HepG2 (cell line): ENCODE results near the gene RNPS1. TPM values are rescaled to one million over a fixed set of nuclear protein-coding genes. Genes with fewer than 3 reads are reported as not detected.

Experiments used
- CERS6 ChIP-seq: sonication (generic); formaldehyde crosslinking; IDR thresholded peaks from 2 replicates; pipeline ENCODE4 v1.5.0; 2020; ENCODE audit warnings: missing genetic modification reagents
- CREBL2 ChIP-seq: sonication (generic); formaldehyde crosslinking; IDR thresholded peaks from 2 replicates; pipeline ENCODE4 v1.8.1; 2023; ENCODE audit warnings: missing genetic modification reagents, mild to moderate bottlenecking, borderline replicate concordance
- ESRRA ChIP-seq: sonication (generic); formaldehyde crosslinking; IDR thresholded peaks from 2 replicates; pipeline ENCODE4 v1.5.1; 2020; ENCODE audit warnings: mild to moderate bottlenecking, low read depth, missing genetic modification reagents
- FOXJ3 ChIP-seq: sonication (generic); formaldehyde crosslinking; IDR thresholded peaks from 2 replicates; pipeline ENCODE4 v1.4.0; 2020; ENCODE audit warnings: missing genetic modification reagents, mild to moderate bottlenecking, borderline replicate concordance
- GTF3A ChIP-seq: sonication (generic); formaldehyde crosslinking; conservative IDR thresholded peaks from 2 replicates; pipeline ENCODE4 v1.4.0; 2020; ENCODE audit warnings: mild to moderate bottlenecking, missing genetic modification reagents
- HES4 ChIP-seq: sonication (generic); formaldehyde crosslinking; IDR thresholded peaks from 2 replicates; pipeline ENCODE4 v1.9.0; 2021; ENCODE audit warnings: mild to moderate bottlenecking, missing genetic modification reagents, borderline replicate concordance
- JUNB ChIP-seq: sonication (generic); formaldehyde crosslinking; IDR thresholded peaks from 2 replicates; pipeline ENCODE4 v1.8.0; 2022; ENCODE audit warnings: missing genetic modification reagents, mild to moderate bottlenecking, borderline replicate concordance
- MED13 ChIP-seq: sonication (generic); formaldehyde crosslinking; IDR thresholded peaks from 2 replicates; pipeline ENCODE4 v1.5.0; 2020; ENCODE audit warnings: missing genetic modification reagents
- NR0B2 ChIP-seq: sonication (generic); formaldehyde crosslinking; IDR thresholded peaks from 2 replicates; pipeline ENCODE4 v1.4.0; 2020; ENCODE audit warnings: mild to moderate bottlenecking, missing genetic modification reagents
- NR2F6 ChIP-seq, 2 experiments: IDR thresholded peaks; 2 replicates each; pipeline ENCODE4 v1.6.1; 2016; ENCODE audit warnings: antibody characterized with exemption in 1 of 2, mild to moderate bottlenecking in 1 of 2
- NRL ChIP-seq: sonication (generic); formaldehyde crosslinking; IDR thresholded peaks from 2 replicates; pipeline ENCODE4 v1.5.0; 2020; ENCODE audit warnings: missing genetic modification reagents, mild to moderate bottlenecking, moderate library complexity, borderline replicate concordance
- PHF8 ChIP-seq: sonication (generic); formaldehyde crosslinking; IDR thresholded peaks from 2 replicates; pipeline ENCODE4 v1.5.0; 2020; ENCODE audit warnings: missing genetic modification reagents
- SSRP1 ChIP-seq: IDR thresholded peaks from 2 replicates; pipeline ENCODE4 v1.6.1; 2016; ENCODE audit warnings: control low read depth
- TERF1 ChIP-seq: sonication (generic); formaldehyde crosslinking; IDR thresholded peaks from 2 replicates; pipeline ENCODE4 v1.8.0; 2022; ENCODE audit warnings: mild to moderate bottlenecking, missing genetic modification reagents, moderate library complexity
- ZFP82 ChIP-seq: sonication (generic); formaldehyde crosslinking; IDR thresholded peaks from 2 replicates; pipeline ENCODE4 v1.5.1; 2020; ENCODE audit warnings: mild to moderate bottlenecking, missing genetic modification reagents, borderline replicate concordance
- ZNF274 ChIP-seq: sonication (generic); formaldehyde crosslinking; IDR thresholded peaks from 2 replicates; pipeline ENCODE4 v1.5.1; 2020; ENCODE audit warnings: mild to moderate bottlenecking, missing genetic modification reagents
- ZNF329 ChIP-seq: sonication (generic); formaldehyde crosslinking; IDR thresholded peaks from 2 replicates; pipeline ENCODE4 v1.9.0; 2021; ENCODE audit warnings: low read depth, mild to moderate bottlenecking, missing genetic modification reagents
- ZNF451 ChIP-seq: sonication (generic); formaldehyde crosslinking; IDR thresholded peaks from 2 replicates; pipeline ENCODE4 v1.5.0; 2020; ENCODE audit warnings: mild to moderate bottlenecking, missing genetic modification reagents
- ZNF891 ChIP-seq: sonication (generic); formaldehyde crosslinking; IDR thresholded peaks from 2 replicates; pipeline ENCODE4 v1.5.0; 2020; ENCODE audit warnings: mild to moderate bottlenecking, missing genetic modification reagents
- polyA plus RNA-seq, 8 experiments: library from polyadenylated mRNA; depleted of rRNA in 3 of 8; stranded (reverse) in 7 of 8; unstranded in 1 of 8; fragments of >200 nt; fragmentation: Illumina TruSeq in 4 of 8; extraction: Trizol in 4 of 8; gene quantifications; 2 replicates each; pipeline versions ENCODE4 v1.2.1 to v1.2.3, GENCODE V29; 2011 to 2016; ENCODE audit warnings: low read depth in 4 of 8, missing spikeins in 1 of 8, mixed read lengths in 1 of 8; ENCODE audit not compliant: insufficient read depth in 1 of 8
- total RNA-seq, 5 experiments: library from RNA; depleted of rRNA; stranded (reverse); fragments of >200 nt; fragmentation: Illumina TruSeq; extraction: Trizol; gene quantifications; 2 replicates each; pipeline ENCODE4 v1.2.3, GENCODE V29; 2016; ENCODE audit warnings: low read depth in 1 of 5
- TF ChIP-seq, protein P1 (sequence below): sonication (generic); formaldehyde crosslinking; IDR thresholded peaks from 2 replicates; pipeline ENCODE4 v1.4.0; 2020; ENCODE audit warnings: missing genetic modification reagents, borderline replicate concordance
- TF ChIP-seq, protein P2 (sequence below): IDR thresholded peaks from 2 replicates; pipeline ENCODE4 v1.6.1; 2018; ENCODE audit warnings: missing genetic modification reagents, mild to moderate bottlenecking, missing compliant biosample characterization
- TF ChIP-seq, protein P3 (sequence below): sonication (generic); formaldehyde crosslinking; IDR thresholded peaks from 2 replicates; pipeline ENCODE4 v1.4.0; 2020; ENCODE audit warnings: missing genetic modification reagents

RNPS1 gene
- total and polyA plus RNA-seq, 2 of the 13 experiments (the other 11 are each of a cell fraction or from before 2014, with no cell fraction given) = 126 to 133 TPM

DNA sequence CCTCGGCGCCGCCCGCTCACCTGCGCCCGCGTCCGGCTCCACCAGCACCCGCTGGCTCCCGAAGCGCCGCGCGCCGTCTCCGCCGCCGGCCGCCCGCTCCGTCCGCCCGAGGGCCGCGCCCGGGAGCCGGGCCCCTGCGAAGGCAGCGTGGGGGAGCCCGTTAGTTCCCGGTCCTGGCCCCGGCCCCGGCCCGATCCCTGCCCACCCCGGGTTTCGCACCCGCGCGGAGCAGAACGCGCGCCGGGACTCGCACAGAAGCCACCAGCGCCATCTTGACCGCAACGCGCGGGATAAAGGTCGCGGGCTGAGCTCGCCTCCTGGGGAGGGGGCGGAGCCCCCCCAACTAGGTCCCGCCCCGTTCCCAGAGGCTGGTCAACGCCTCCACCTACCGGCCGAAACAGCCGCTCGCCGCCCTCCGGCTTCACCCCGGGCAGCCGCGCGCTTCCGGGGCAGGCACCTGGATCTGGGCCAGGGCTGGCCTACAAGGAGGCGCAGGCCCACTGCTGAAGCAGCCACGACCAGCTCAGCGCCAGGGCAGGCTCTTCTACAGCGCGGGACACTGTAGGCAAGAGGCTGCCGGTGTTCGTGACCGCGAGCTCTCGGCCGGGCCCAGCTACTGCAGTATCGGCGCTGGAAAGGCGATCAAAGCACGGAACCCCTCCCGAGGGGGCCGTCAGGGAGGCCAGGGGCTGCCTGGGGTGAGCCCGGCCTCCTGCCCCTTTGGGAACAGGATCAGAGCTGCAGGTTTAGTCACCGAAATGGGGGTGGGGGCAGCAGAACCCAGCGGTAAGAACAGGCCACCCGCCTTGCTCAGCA is 16.4 kb downstream of the RNPS1 start, which contains the start of gene ECI1 (continued):
- TF ChIP-seq, protein P1, sequence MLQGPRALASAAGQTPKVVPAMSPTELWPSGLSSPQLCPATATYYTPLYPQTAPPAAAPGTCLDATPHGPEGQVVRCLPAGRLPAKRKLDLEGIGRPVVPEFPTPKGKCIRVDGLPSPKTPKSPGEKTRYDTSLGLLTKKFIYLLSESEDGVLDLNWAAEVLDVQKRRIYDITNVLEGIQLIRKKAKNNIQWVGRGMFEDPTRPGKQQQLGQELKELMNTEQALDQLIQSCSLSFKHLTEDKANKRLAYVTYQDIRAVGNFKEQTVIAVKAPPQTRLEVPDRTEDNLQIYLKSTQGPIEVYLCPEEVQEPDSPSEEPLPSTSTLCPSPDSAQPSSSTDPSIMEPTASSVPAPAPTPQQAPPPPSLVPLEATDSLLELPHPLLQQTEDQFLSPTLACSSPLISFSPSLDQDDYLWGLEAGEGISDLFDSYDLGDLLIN (CRISPR knock-in tag) = no peak
- peak; percentile 37; the same call in 1 of the 2 replicates for TF ChIP-seq NR2F6 (IDR thresholded peaks at IDR 0.05)
- peak; percentile 87 for TF ChIP-seq NR2F6 (CRISPR knock-in tag; IDR thresholded peaks at IDR 0.05)
- no peak for TF ChIP-seq JUNB (CRISPR knock-in tag)
- TF ChIP-seq PHF8 (CRISPR knock-in tag) = peak; percentile 77
- peak; percentile 88 for TF ChIP-seq ESRRA (CRISPR knock-in tag)
- 0 out of 2 replicates have a peak, but pooled peaks have one; percentile 56 for TF ChIP-seq MED13 (CRISPR knock-in tag)
- peak; percentile 78; the same call in 1 of the 2 replicates for TF ChIP-seq ZNF329 (CRISPR knock-in tag)
- TF ChIP-seq, protein P2, sequence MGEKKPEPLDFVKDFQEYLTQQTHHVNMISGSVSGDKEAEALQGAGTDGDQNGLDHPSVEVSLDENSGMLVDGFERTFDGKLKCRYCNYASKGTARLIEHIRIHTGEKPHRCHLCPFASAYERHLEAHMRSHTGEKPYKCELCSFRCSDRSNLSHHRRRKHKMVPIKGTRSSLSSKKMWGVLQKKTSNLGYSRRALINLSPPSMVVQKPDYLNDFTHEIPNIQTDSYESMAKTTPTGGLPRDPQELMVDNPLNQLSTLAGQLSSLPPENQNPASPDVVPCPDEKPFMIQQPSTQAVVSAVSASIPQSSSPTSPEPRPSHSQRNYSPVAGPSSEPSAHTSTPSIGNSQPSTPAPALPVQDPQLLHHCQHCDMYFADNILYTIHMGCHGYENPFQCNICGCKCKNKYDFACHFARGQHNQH = peak; percentile 94
- TF ChIP-seq ZNF451 (CRISPR knock-in tag) = peak; percentile 79; the same call in 1 of the 2 replicates
- TF ChIP-seq SSRP1 (CRISPR knock-in tag) = peak; percentile 26; the same call in 1 of the 2 replicates
- TF ChIP-seq FOXJ3 (CRISPR knock-in tag) = peak; percentile 26; the same call in 1 of the 2 replicates
- TF ChIP-seq, protein P3, sequence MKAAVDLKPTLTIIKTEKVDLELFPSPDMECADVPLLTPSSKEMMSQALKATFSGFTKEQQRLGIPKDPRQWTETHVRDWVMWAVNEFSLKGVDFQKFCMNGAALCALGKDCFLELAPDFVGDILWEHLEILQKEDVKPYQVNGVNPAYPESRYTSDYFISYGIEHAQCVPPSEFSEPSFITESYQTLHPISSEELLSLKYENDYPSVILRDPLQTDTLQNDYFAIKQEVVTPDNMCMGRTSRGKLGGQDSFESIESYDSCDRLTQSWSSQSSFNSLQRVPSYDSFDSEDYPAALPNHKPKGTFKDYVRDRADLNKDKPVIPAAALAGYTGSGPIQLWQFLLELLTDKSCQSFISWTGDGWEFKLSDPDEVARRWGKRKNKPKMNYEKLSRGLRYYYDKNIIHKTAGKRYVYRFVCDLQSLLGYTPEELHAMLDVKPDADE (CRISPR knock-in tag) = no peak
- TF ChIP-seq ZFP82 (CRISPR knock-in tag) = no peak
- TF ChIP-seq HES4 (CRISPR knock-in tag) = peak; percentile 52; the same call in 1 of the 2 replicates
- peak; percentile 71; the same call in 1 of the 2 replicates for TF ChIP-seq NR0B2
- TF ChIP-seq TERF1 (CRISPR knock-in tag) = no peak
- no peak for TF ChIP-seq CERS6 (CRISPR knock-in tag)
- peak; percentile 89 for TF ChIP-seq NRL (CRISPR knock-in tag)
- no peak for TF ChIP-seq GTF3A (CRISPR knock-in tag)
- TF ChIP-seq ZNF274 = peak; percentile 54; the same call in 1 of the 2 replicates
- TF ChIP-seq CREBL2 (CRISPR knock-in tag) = peak; percentile 62; the same call in 1 of the 2 replicates
- peak; percentile 79 for TF ChIP-seq ZNF891 (CRISPR knock-in tag)
